ENCODE results near the gene MYH11.

GRCh38 chr16:15705064-15705565, 151.7 kb downstream of the MYH11 start:
- TF ChIP-seq CTCF (conservative IDR thresholded peaks at IDR 0.05; ENCODE audit: low read depth in 2 of 2) (no peak), POLR2AphosphoS5 (IDR thresholded peaks at IDR 0.05; ENCODE audit: low read depth) (no peak), EZH2 (IDR thresholded peaks at IDR 0.05; ENCODE audit: low read depth, unreplicated experiment) (no peak), EZH2phosphoT487 (IDR thresholded peaks at IDR 0.05; ENCODE audit: unreplicated experiment) (no peak), CREB1 (CRISPR knock-in tag; IDR thresholded peaks at IDR 0.05; ENCODE audit: low read depth) (no peak), ETS1 (IDR thresholded peaks at IDR 0.05) (no peak), REST (IDR thresholded peaks at IDR 0.05; ENCODE audit: unreplicated experiment) (no peak), ZNF462 (CRISPR knock-in tag; IDR thresholded peaks at IDR 0.05) (no peak), NANOG (IDR thresholded peaks at IDR 0.05; ENCODE audit: borderline replicate concordance) (no peak), ZNF331 (CRISPR knock-in tag; IDR thresholded peaks at IDR 0.05; ENCODE audit: low read depth) (no peak), STAT1 (IDR thresholded peaks at IDR 0.05; ENCODE audit: unreplicated experiment) (no peak)
